GM19035 (cell line): ENCODE results near the gene SESN1.

ENCODE experiments used
- ATAC-seq: cut with Tn5 transposase; IDR thresholded peaks from one replicate; pipeline ENCODE4 v1.9.1; 2021; ENCODE audit not compliant: unreplicated experiment

The SESN1 gene

GRCh38 chr6:109062216-109062615, 32.4 kb downstream of the SESN1 start:
- ATAC-seq, result no peak

DNA sequence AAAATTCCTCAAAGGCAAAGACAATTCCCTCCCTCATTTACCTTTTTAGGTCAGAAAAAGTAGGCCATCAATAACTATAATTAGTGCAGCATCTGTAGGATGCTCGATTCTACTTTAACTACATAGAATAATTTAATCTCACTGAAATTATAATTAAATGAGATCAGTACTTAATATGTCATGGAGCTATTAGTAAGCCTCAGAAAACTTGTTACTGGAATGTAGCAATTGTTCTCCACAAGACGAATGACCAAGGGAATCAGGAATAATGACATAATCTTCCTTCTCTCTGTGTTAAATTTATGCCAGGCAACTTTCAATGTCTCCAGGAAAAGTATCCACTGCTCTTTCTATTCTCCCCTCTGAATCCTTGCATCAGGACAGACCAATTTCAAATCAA, 34.1 kb downstream of the SESN1 start:
- ATAC-seq, result no peak

- no peak for ATAC-seq
Measured at GRCh38 chr6:109059571-109060021, 35.0 kb downstream of the SESN1 start.

DNA sequence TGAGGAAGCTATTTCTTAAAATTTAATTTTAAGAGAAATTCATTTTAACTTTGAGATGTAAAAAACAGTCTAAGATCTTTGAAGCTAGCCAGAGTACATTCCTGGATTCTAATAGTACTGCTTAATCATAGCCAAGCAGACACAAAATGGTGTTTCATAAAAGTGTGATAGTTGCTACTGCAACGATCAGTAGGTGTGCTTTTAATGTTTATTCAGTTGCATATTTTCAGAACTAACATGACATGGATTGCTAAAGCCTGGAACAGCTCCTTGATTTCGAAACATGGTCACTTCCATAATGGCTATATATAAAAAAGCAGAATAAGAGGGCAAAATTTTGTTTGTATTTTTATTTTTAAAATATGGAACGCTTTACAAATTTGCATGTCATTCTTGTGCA, 35.5 kb downstream of the SESN1 start:
- no peak for ATAC-seq

GRCh38 chr6:109058620-109059019, 36.0 kb downstream of the SESN1 start:
- ATAC-seq, result no peak

- ATAC-seq, result no peak
Measured at GRCh38 chr6:109056661-109057060, 38.0 kb downstream of the SESN1 start.

GRCh38 chr6:109055771-109056235, 38.8 kb downstream of the SESN1 start:
- ATAC-seq, result no peak

GRCh38 chr6:109053336-109053735, 41.3 kb downstream of the SESN1 start:
- ATAC-seq, result no peak

DNA sequence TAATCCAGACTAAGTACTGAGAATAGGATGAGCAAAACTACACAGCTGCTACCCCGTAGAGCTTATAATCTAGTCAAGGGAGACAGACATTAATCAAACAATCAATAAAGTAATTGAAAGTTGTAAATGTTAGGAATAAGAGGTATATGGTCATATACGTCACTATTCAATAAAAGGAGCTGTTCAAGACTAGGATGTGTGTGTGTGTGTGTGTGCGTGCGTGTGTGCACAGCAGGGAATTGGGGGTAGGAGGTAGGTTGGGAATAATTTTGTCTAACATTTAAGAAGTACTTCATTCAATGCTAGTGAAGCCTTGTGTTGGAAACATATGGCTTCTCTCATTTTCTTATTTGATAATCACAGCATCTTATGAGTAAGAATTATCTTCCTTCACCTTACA, 41.8 kb downstream of the SESN1 start:
- ATAC-seq, result no peak

- ATAC-seq, result no peak
Measured at GRCh38 chr6:109052018-109052651, 42.5 kb downstream of the SESN1 start.

- ATAC-seq, result no peak
Measured at GRCh38 chr6:109051301-109052017, 43.2 kb downstream of the SESN1 start.

- ATAC-seq, result no peak
Measured at GRCh38 chr6:109050447-109051102, 44.1 kb downstream of the SESN1 start.

- no peak for ATAC-seq
Measured at GRCh38 chr6:109050012-109050411, 44.6 kb downstream of the SESN1 start.

- ATAC-seq, result no peak
Measured at GRCh38 chr6:109048670-109049415, 45.8 kb downstream of the SESN1 start.

DNA sequence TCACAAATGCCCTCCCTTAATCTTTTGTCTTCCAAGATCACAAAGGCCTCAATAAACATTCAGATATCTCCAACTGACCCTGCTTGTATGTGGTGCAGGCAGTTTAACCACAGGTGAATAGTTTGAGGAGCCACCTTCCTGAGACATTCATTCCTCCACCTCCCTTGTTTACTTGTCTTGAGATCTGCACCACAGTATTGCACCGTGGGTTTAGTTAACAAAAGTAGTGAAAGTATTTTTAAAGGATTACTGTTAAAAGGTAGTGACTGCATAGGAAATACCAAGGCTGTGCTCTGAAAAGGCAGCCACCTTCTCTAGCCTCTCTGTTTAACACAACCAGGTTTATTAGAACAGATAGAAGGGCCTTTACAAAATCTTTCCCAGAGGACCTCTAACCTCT, 46.5 kb downstream of the SESN1 start:
- ATAC-seq, result no peak

- no peak for ATAC-seq
Measured at GRCh38 chr6:109045493-109045892, 49.2 kb downstream of the SESN1 start.

GRCh38 chr6:109039795-109040194, 54.9 kb downstream of the SESN1 start:
- no peak for ATAC-seq

- no peak for ATAC-seq
Measured at GRCh38 chr6:109038837-109039398, 55.7 kb downstream of the SESN1 start.

DNA sequence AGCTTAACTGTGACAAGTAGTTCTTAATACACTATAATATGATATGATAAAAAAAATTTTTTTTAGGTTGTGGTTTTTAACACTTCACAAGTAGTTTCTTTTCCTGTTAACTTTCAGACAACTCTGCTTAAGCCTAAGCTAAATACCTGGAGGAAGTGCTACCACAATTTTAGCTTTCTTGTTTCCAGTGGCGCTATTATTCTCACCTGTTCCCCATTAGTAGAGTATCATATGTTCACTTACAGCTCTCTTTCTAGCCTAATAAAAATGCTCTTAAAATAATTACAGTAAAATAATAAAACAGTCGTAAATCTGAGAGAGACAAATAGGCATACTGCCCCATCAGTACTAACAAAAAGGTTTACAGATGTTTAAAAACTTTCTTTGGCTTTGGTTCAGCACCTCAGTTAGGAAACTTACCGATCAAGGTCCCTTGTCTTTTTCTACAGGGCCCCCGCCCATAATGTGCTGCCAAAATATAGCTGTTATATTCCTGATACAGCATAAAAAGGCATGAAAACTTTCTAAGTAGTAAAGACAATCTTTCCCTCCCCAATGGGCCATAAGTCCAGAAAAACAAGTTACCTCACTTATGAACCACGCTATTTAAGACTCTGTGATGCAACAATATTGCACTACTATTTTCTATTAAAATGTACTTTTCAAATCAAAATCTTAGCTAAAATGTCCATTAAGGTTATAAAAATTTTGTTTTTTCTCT, 57.9 kb downstream of the SESN1 start:
- no peak for ATAC-seq

DNA sequence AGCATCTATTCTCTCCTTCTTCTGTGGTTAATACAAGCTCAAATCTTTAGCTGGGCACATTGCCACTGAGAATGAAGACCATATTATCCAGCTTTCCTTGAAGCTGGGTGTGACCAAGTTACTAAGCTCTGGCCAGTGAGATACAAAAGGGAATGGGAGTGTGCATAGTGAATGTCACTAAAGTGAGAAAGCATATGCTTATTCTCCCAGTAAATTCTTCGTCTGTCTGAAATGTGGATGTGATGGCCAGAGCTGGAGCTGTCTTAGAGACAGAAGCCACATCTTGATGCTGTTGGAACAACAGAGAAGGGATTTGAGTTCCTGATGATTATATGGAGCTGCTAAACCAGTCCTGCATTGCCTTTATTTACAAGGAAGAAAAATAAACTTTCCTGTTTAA, 60.1 kb downstream of the SESN1 start:
- no peak for ATAC-seq
